SK-N-MC (cell line): ENCODE measurements around the gene RAB40B.
A peak's percentile ranks its signal among the peaks of the same experiment; 100 is the strongest.

Experiments
- DNase-seq: peaks from one replicate; pipeline ENCODE4 v3.0.0-alpha.2; 2011; ENCODE audit warnings: low read depth, low spot score
- H3K27ac ChIP-seq: fragments of 200-600 bp; sonication (generic); 2 replicates; pipeline ENCODE4 v1.5.1; 2016; ENCODE audit warnings: mixed run types
- H3K36me3 ChIP-seq: fragments of 200-600 bp; sonication (generic); 2 replicates; pipeline ENCODE4 v1.6.1; 2017; ENCODE audit warnings: antibody characterized with exemption, low read length, mixed read lengths; ENCODE audit not compliant: insufficient read depth
- H3K4me3 ChIP-seq: fragments of 200-600 bp; sonication (generic); 2 replicates; pipeline ENCODE4 v1.5.1; 2016
- H3K9ac ChIP-seq: fragments of 200-600 bp; sonication (generic); 2 replicates; pipeline ENCODE4 v1.8.0; 2017; ENCODE audit warnings: mixed run types, mixed read lengths; ENCODE audit not compliant: insufficient read length
- H3K9me3 ChIP-seq: fragments of 200-600 bp; sonication (generic); 2 replicates; pipeline ENCODE4 v1.6.1; 2017; ENCODE audit warnings: low read depth, mild to moderate bottlenecking, antibody characterized with exemption, low read length, moderate library complexity, mixed read lengths
- EZH2 ChIP-seq: fragments of 200-600 bp; sonication (generic); IDR thresholded peaks from one replicate; pipeline ENCODE4 v1.6.1; 2017; ENCODE audit warnings: antibody characterized with exemption
- FOXP2 ChIP-seq: optimal IDR thresholded peaks from 2 replicates; pipeline ENCODE3; 2011; ENCODE audit warnings: mild to moderate bottlenecking, moderate library complexity; ENCODE audit not compliant: insufficient read depth; ENCODE audit errors: extremely low read length, control extremely low read depth
- POLR2AphosphoS5 ChIP-seq: IDR thresholded peaks from 2 replicates; pipeline ENCODE4 v1.6.1; 2012; ENCODE audit warnings: mild to moderate bottlenecking, low read depth, low read length, borderline replicate concordance

Gene RAB40B

GRCh38 chr17:82696916-82697807 lies 1.3 kb downstream of the RAB40B start:
- no peak for DNase-seq
- Histone ChIP-seq H3K9ac (no peak overlapping the region), H3K9me3 (no peaks in the 10 kb centered on the region), H3K4me3 (peak overlapping the region; percentile 79), H3K36me3 (no peaks in the 10 kb centered on the region), H3K27ac (no peak overlapping the region)
- TF ChIP-seq FOXP2 (no peak), POLR2AphosphoS5 (no peak)

- no peak overlapping the region for H3K27ac ChIP-seq
- H3K36me3 ChIP-seq: no peaks in the 10 kb centered on the region
- no peak overlapping the region for H3K4me3 ChIP-seq
- DNase-seq: no peak
- TF ChIP-seq FOXP2: no peak
- no peak for TF ChIP-seq POLR2AphosphoS5
- TF ChIP-seq EZH2: no peak
- no peaks in the 10 kb centered on the region for H3K9me3 ChIP-seq
- H3K9ac ChIP-seq: no peak overlapping the region
Measured at GRCh38 chr17:82696259-82696658, 2.2 kb downstream of the RAB40B start.

DNA sequence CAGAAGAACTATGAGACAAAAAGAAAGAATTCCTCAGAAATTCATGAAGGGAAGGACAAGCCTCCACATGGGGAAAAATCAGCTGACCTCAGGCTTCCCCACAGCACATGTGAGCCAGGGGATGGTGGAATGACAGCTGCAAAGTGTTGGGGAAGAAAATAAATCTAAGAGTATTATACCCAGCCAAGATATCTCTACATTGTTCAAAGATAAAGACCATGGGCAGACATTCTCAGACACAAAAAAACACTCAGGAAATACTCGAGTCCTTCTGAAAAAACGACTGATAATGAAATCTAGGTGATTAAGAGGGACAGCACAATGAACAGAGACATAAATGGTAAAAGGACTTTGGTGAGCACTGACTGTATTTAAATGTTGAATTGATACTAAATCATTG lies 3.9 kb downstream of the RAB40B start:
- no peak for TF ChIP-seq POLR2AphosphoS5
- TF ChIP-seq EZH2: no peak
- TF ChIP-seq FOXP2: no peak
- no peaks in the 10 kb centered on the region for H3K9me3 ChIP-seq
- no peak overlapping the region for H3K9ac ChIP-seq

GRCh38 chr17:82693168-82693867 lies 5.2 kb downstream of the RAB40B start:
- DNase-seq: no peak
- H3K9me3 ChIP-seq: no peaks in the 10 kb centered on the region

More for the DNA sequence above, 3.9 kb downstream of the RAB40B start:
- Histone ChIP-seq H3K36me3 (no peaks in the 10 kb centered on the region), H3K4me3 (no peak overlapping the region), H3K27ac (no peak overlapping the region)
- no peak for DNase-seq

GRCh38 chr17:82692268-82692667 lies 6.2 kb downstream of the RAB40B start:
- Histone ChIP-seq H3K4me3 (no peak overlapping the region), H3K36me3 (no peaks in the 10 kb centered on the region), H3K27ac (no peak overlapping the region), H3K9me3 (no peaks in the 10 kb centered on the region), H3K9ac (no peak overlapping the region)
- TF ChIP-seq EZH2 (no peak), FOXP2 (no peak), POLR2AphosphoS5 (no peak)
- DNase-seq: no peak

More at GRCh38 chr17:82693168-82693867, 5.2 kb downstream of the RAB40B start:
- no peak for TF ChIP-seq FOXP2
- no peak for TF ChIP-seq EZH2
- Histone ChIP-seq H3K36me3 (no peaks in the 10 kb centered on the region), H3K9ac (no peak overlapping the region), H3K4me3 (no peak overlapping the region), H3K27ac (no peak overlapping the region)

GRCh38 chr17:82691714-82692113 lies 6.8 kb downstream of the RAB40B start:
- Histone ChIP-seq H3K9me3 (no peaks in the 10 kb centered on the region), H3K27ac (no peak overlapping the region), H3K4me3 (no peak overlapping the region), H3K36me3 (no peaks in the 10 kb centered on the region), H3K9ac (no peak overlapping the region)
- no peak for DNase-seq
- TF ChIP-seq POLR2AphosphoS5 (no peak), EZH2 (no peak), FOXP2 (no peak)

DNA sequence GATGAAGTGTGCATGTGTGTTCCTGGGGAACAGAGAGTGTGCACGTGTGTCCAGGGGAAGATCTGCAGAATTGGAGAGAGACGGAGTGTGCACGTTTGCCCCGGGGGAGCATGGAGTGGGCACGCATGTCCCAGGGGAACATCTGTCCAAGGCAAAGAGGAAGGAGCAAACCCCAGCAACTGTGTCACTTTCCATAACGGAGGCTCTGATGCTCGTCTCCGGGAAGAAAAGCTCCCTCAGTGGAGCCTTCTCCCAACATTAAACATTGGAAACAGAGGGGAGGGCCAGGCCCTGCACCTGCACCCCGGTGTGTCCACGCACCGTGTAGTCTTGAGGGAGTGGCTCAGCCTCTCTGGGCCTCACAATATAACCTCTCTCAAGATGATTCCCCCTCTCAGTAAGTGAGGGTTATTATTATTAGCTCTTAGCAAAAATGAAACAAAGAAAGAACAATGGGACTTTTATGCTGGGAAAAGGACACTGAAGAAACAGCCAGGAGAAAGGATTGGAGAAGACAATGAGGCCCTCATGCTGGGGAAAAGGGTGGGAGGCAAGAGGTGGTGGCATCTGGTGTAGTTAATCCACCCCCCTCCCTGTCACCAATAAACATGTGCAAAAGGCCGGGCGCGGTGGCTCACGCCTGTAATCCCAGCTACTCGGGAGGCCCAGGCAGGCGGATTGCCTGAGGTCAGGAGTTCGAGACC lies 7.6 kb downstream of the RAB40B start:
- no peak for TF ChIP-seq EZH2
- no peak for TF ChIP-seq POLR2AphosphoS5
- TF ChIP-seq FOXP2: no peak
- no peak overlapping the region for H3K27ac ChIP-seq
- no peak overlapping the region for H3K4me3 ChIP-seq
- no peak for DNase-seq
- H3K9ac ChIP-seq: no peak overlapping the region
- no peaks in the 10 kb centered on the region for H3K36me3 ChIP-seq
- no peaks in the 10 kb centered on the region for H3K9me3 ChIP-seq

- Histone ChIP-seq H3K4me3 (no peak overlapping the region), H3K9me3 (no peaks in the 10 kb centered on the region), H3K27ac (no peak overlapping the region), H3K9ac (no peak overlapping the region), H3K36me3 (no peaks in the 10 kb centered on the region)
- TF ChIP-seq FOXP2: no peak
- TF ChIP-seq EZH2: no peak
- DNase-seq: no peak
Measured at GRCh38 chr17:82689077-82689476, 9.4 kb downstream of the RAB40B start.
